Gastroesophageal sphincter (tissue), 3 donors: ENCODE results near the gene SLC12A4.

Experiments
- CTCF ChIP-seq, 4 experiments: fragments of 200-600 bp in 2 of 4; fragments of 450-650 bp in 2 of 4; sonication (generic) in 1 of 4; IDR thresholded peaks; one replicate each; pipeline ENCODE4 v1.5.1; 2017 to 2019; ENCODE audit warnings: antibody characterized with exemption in 4 of 4, mild to moderate bottlenecking in 2 of 4, moderate library complexity in 2 of 4
- EP300 ChIP-seq: sonication (generic); formaldehyde crosslinking; IDR thresholded peaks from one replicate; pipeline ENCODE4 v1.6.1; 2017; ENCODE audit warnings: antibody characterized with exemption, mild to moderate bottlenecking
- POLR2A ChIP-seq, 2 donors: fragments of 450-650 bp; IDR thresholded peaks; one replicate each; pipeline ENCODE4 v1.6.1; 2017; ENCODE audit warnings: antibody characterized with exemption in 2 of 2, mild to moderate bottlenecking in 2 of 2, moderate library complexity in 1 of 2

GRCh38 chr16:67968400-67969253, at the start of gene SLC12A4:
- TF ChIP-seq CTCF (IDR thresholded peaks at IDR 0.05) (peak in 1 of 4 experiments; percentile 1), POLR2A (IDR thresholded peaks at IDR 0.05) (peak; percentile 95 to 97), EP300 (no peak)
